Measurements from ENCODE around the gene SNRNP200. TPM values are rescaled to one million over a fixed set of nuclear protein-coding genes. Genes with fewer than 3 reads are reported as not detected.

SNRNP200 gene
- 100 to 1,000 TPM in 1 of 2 donors, 10 to 100 TPM in 1; 90.4 to 127 TPM for total RNA-seq

DNA sequence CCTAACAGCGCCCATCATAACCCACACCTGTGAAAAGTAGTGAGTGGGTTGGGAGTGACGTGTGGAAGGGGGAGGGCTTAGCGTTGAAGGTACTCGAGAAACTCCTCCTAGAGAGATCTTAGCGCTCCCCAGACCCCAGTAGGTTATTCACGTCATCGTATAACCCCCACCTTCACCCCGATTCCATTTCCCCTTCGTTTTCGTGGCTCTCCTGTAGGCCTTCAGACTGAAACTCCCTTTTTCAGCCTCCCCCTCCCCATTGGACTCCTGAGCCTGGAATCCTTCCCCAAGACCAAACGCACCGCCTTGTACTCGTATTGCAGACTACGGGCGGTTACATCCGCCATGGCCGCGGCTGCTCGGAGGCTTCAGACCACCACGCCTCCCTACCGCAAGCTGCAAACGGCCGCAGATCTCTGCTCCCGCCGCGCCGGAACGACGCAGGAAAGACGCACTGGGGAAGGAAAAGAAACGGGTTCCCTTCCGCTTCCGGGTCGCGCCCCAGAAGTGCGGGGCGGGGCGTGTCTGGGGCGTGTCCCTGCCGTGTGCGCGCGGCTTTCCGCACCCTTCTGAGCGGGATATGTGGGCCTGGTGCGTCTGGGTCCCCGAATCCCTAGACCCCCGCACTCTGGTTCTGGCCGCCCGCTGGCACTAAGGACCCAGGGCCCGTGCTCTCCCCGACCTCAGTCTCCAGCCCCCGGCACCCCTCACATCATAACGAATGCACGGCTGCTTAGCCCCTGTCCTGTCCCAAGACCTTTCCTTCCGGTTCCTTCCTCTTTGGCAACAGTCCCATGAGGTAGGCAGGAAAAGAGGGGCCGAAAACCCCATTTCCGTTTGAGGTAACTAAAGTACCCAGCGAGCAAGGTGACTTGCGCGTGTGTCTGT, at the start of gene SNRNP200:
TSS of gene SNRNP200 (minus strand) at position 456 of the 888 bp plus-strand sequence. CDS start at position 347, 109 bp downstream.
- H3K4me1 ChIP-seq: peaks cover 12% of the 10 kb centered on the region
- peaks cover 21% of the 10 kb centered on the region for H3K36me3 ChIP-seq
- TF ChIP-seq, protein P1, sequence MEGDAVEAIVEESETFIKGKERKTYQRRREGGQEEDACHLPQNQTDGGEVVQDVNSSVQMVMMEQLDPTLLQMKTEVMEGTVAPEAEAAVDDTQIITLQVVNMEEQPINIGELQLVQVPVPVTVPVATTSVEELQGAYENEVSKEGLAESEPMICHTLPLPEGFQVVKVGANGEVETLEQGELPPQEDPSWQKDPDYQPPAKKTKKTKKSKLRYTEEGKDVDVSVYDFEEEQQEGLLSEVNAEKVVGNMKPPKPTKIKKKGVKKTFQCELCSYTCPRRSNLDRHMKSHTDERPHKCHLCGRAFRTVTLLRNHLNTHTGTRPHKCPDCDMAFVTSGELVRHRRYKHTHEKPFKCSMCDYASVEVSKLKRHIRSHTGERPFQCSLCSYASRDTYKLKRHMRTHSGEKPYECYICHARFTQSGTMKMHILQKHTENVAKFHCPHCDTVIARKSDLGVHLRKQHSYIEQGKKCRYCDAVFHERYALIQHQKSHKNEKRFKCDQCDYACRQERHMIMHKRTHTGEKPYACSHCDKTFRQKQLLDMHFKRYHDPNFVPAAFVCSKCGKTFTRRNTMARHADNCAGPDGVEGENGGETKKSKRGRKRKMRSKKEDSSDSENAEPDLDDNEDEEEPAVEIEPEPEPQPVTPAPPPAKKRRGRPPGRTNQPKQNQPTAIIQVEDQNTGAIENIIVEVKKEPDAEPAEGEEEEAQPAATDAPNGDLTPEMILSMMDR (IDR thresholded peaks at IDR 0.05): no peak
- intact Hi-C loops (cut with DNase I): no loop called here
- H3K4me3 ChIP-seq: peak within 1 kb of the TSS; percentile 72
- H3K27ac ChIP-seq: peak within 1 kb of the TSS; percentile 71
- no peaks in the 10 kb centered on the region for H3K27me3 ChIP-seq
- H3K9me3 ChIP-seq: no peaks in the 10 kb centered on the region
- DNase-seq: peak; percentile 94
- peak within 1 kb of the TSS; percentile 74 to 95 for H3K9ac ChIP-seq (ENCODE audit: low read depth in 2 of 2, low read length in 2 of 2)

- TF ChIP-seq, protein P1 (IDR thresholded peaks at IDR 0.05): no peak
- intact Hi-C loops (cut with DNase I): no loop called here
These were observed 49.1 kb upstream of the SNRNP200 start for GRCh38 chr2:96354492-96354891.

DNA sequence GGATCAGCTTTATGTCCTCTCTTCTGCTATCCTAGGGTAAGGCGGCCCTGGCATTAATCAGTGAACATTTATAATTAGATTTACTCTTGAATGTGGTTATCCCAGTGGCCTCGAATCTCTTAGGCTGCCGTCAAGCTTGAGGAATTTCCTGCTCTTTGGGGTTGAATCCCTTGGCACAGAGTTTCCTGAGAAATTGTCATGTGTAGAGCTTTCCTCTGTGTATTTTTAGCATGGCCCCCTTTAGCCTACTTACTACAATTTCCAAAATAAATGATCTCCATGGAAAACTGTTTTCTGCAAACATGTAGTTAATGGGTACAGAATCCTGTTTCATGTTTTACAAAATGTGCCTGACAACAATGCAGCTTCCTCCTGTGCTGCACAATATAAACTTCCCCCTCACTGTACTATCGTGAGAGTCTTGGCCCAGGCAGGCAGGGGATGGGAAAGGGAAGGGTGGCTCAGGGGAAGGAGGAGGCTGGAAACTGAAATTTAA, 48.3 kb upstream of the SNRNP200 start:
- no peak for DNase-seq
- Histone ChIP-seq H3K9me3 (no peaks in the 10 kb centered on the region), H3K4me1 (no peaks in the 10 kb centered on the region), H3K36me3 (no peaks in the 10 kb centered on the region), H3K9ac (ENCODE audit: low read depth in 2 of 2, low read length in 2 of 2) (no peak overlapping the region), H3K27ac (no peak overlapping the region), H3K4me3 (no peak overlapping the region), H3K27me3 (no peaks in the 10 kb centered on the region)
- TF ChIP-seq, protein P1 (IDR thresholded peaks at IDR 0.05): no peak
- intact Hi-C loops (cut with DNase I): no loop called here

More at GRCh38 chr2:96354492-96354891, 49.1 kb upstream of the SNRNP200 start:
- no peak overlapping the region for H3K27ac ChIP-seq
- H3K4me3 ChIP-seq: no peak overlapping the region
- no peaks in the 10 kb centered on the region for H3K9me3 ChIP-seq
- no peaks in the 10 kb centered on the region for H3K36me3 ChIP-seq
- H3K9ac ChIP-seq (ENCODE audit: low read depth in 2 of 2, low read length in 2 of 2): no peak overlapping the region
- H3K27me3 ChIP-seq: no peaks in the 10 kb centered on the region
- no peak for DNase-seq
- H3K4me1 ChIP-seq: no peaks in the 10 kb centered on the region

DNA sequence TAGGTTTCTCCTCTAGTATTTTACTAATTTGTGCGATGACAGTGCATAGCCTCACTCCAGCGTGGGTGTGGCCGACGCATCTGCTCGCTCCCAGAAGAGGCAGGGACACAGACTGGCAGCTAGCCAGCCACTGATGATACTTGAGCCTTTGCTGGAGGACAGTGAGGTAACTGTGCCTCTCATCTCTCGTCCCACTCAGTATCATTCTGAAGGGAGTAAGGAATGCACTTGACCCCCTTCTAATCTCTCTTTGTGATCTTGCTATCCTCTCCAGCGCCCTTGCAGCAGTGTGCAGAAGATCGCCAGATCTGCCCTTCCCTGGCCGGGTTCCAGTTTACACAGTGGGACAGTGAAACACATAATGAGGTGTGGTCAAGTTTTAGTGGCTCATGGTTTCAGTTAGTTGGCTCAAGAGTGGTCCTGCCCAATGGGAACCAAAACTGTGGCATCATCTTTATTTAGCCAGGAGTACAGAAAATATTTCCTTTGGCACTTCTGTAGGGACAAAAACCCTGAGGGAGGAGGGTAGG, 47.8 kb upstream of the SNRNP200 start:
- Histone ChIP-seq H3K27me3 (no peaks in the 10 kb centered on the region), H3K9me3 (no peaks in the 10 kb centered on the region), H3K4me1 (no peaks in the 10 kb centered on the region), H3K36me3 (no peaks in the 10 kb centered on the region), H3K9ac (ENCODE audit: low read depth in 2 of 2, low read length in 2 of 2) (no peak overlapping the region), H3K27ac (no peak overlapping the region), H3K4me3 (no peak overlapping the region)
- DNase-seq: no peak
- TF ChIP-seq, protein P1 (IDR thresholded peaks at IDR 0.05): no peak
- intact Hi-C loops (cut with DNase I): no loop called here

DNA sequence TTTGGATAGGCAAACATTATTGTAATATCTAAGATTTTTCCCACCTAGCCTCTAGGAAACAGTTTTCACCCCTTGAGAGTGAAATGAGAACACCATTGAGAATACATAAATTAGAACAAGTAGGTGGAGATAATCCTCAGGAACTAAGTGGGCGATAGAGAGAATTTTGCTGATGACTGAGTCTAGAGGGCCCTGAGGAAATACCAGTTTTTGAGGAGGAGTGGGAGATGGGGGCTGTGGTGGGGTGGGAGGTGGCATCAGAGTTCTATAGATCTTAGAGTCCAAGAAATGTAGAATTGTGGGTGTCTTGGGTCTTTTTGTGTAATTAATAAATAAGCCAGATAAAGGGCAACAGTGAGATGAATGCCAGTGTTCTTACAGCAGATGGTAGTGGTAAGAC, 42.0 kb upstream of the SNRNP200 start:
- Histone ChIP-seq H3K27ac (no peak overlapping the region), H3K36me3 (no peaks in the 10 kb centered on the region), H3K4me3 (no peak overlapping the region), H3K9me3 (no peaks in the 10 kb centered on the region), H3K27me3 (no peaks in the 10 kb centered on the region), H3K9ac (ENCODE audit: low read depth in 2 of 2, low read length in 2 of 2) (no peak overlapping the region), H3K4me1 (no peaks in the 10 kb centered on the region)
- intact Hi-C loops (cut with DNase I): no loop called here
- TF ChIP-seq, protein P1 (IDR thresholded peaks at IDR 0.05): no peak
- DNase-seq: no peak

All from colonic mucosa (tissue), 4 donors.